ENCODE results near the gene MRPL37.

DNA sequence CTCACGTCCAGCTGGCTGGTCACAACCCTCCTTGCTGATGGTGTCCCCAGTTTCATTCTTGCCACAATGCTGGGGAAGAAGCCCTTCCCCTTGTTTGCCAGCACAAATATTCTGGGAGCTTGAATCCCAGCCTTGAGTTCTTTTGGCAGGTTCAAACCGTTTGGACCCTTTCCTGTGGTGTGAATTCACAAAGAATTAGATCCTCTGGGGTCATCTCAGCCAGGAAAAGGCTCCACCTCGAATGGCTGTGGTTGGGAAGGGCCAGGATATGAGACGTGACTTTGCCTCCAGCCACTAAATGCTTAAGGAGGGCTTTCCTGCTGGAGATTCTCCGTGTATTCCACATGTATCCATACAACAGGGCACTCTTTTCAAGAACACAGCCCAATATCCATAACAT, 66.9 kb downstream of the MRPL37 start:
- no peak for TF ChIP-seq POLR2AphosphoS5 (IDR thresholded peaks at IDR 0.05; ENCODE audit: borderline replicate concordance, low read depth, low read length)
- TF ChIP-seq EZH2 (IDR thresholded peaks at IDR 0.05): no peak
